GM18526 (cell line): ENCODE measurements around the gene ZNF443.

Experiments used
- POLR2A ChIP-seq: IDR thresholded peaks from 3 replicates; pipeline ENCODE4 v1.6.1; 2011; ENCODE audit not compliant: insufficient read length; ENCODE audit errors: extremely low read depth

Gene ZNF443

GRCh38 chr19:12440541-12441316 lies at the start of gene ZNF443:
Gene ZNF443, minus strand, starts transcription at chr19:12441021. Its CDS starts 107 bp downstream, at chr19:12440914.
- peak; percentile 64 for TF ChIP-seq POLR2A

DNA sequence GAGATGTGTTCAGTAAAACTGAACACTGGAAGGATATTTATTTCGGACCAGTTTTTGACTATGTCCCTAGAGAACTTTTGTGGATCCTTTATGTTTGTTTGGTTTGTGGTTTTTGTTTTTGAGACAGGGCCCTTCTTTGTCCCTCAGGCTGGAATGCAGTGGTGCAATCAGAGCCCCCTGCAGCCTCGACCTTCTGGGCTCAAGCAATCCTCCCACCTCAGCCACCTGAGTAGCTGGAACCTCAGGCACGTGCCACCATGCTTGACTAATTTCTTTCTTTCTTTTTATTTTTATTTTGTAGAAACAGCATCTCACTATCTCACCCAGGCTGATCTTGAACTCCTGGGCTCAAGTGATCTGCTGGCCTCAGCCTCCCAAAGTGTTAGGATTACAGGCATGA lies 44.8 kb upstream of the ZNF443 start:
- no peak for TF ChIP-seq POLR2A

- no peak for TF ChIP-seq POLR2A
Measured at GRCh38 chr19:12485052-12485416, 44.2 kb upstream of the ZNF443 start.

- peak; percentile 88 for TF ChIP-seq POLR2A
Measured at GRCh38 chr19:12484371-12485051, 43.7 kb upstream of the ZNF443 start, which contains the start of gene ZNF709. Gene ZNF709, minus strand, starts transcription at chr19:12484816. Its CDS starts 159 bp downstream, at chr19:12484657.

DNA sequence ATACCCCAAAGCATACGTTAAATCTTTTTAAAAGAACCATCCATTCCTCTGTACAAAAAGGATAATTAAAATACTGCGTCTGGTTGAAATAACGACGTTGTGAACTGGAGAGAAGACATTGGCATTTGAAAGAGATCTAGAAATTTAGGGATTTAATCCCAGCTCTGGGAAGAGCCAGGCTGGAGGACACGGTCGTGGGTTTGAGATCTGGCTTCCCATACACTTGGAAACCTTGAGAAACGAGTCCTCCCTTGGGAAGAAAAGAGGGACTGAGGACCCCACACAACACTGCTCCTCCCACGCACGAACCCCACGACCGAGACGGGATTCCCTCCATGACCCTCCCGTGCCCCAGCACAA lies 43.2 kb upstream of the ZNF443 start:
- no peak for TF ChIP-seq POLR2A

DNA sequence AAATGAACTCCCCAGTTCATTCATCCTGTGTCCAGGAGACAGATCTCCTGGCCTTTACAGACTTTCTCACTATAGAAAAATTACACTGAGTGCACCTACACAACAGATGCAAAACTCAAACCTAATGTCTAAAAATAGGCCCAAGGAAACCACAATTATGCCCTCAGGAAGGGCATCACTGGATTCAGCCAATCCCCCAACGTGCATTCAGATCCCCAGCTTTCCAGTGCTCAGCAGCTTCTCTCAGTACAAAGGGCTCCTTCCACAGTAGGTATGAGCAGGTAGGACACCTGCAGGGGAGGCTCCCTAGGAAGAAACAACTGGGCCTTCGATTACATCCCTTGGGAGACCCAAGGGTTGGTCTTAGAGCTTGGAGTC lies 41.7 kb upstream of the ZNF443 start:
- no peak for TF ChIP-seq POLR2A

DNA sequence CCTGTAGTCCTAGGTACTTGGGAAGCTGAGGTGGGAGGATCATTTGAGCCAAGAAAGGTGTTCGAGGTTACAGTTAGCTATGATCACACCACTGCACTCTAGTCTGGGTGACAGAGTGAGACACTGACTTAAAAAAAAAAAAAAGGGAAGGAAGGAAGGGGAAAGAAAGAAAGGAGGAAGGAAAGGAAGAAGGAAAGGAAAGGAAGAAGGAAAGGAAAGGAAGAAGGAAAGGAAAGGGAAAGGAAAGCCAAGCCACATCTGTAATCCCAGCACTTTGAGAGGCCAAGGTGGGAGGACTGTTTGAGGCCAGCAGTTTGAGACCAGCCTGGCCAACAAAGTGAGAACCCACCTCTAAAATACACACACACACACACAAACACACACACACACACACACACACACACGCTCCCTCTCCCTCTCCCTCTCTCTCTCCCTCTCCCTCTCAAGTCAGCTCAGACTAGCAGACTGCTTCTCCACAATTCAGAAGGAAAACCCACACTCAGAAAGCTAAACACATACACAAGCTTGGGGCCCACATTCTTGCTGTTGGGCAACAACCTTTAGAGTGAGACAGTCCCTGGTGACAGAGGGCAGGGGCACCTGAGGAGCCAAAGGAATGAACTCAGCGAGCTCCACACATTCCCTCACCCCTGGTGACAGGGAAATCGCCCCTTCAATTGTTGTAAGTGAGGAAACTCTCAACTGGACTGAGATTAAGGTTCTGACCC lies 41.1 kb upstream of the ZNF443 start:
- no peak for TF ChIP-seq POLR2A

DNA sequence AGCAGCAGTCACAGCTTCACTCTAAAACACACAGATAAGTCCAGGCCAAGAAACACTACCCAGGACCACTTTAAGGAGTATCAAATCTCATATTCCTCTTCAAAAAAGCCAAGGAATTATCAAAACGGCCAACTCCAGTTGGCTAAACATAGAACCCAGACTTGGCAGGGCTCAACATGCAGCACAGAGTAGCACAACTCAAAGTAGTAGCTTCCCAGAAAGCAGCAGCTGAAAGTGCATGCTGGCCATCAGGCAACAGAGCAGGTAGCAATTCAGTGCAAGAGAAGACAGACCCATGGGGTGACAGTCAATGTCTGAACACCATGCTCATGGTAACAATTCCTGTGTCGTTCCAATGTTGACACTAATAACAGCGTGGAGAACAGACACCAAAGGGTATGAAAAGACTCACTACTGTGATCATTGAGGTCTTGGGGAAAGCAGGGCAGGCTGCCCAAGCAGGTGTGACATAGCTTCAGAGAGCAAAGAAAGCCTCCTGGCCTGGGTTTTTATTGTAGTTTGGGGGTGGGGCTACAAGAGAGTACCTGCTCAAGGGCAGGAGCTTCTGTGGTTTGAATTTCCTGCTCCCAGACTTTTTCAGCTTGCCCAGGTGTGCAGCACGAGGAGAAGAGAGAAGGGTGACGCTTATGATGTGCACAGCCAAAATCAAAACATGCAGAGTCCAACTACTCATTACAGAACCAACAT lies 37.6 kb upstream of the ZNF443 start:
- no peak for TF ChIP-seq POLR2A

GRCh38 chr19:12465211-12465610 lies 24.4 kb upstream of the ZNF443 start:
- no peak for TF ChIP-seq POLR2A

- no peak for TF ChIP-seq POLR2A
Measured at GRCh38 chr19:12464769-12465168, 23.9 kb upstream of the ZNF443 start.

DNA sequence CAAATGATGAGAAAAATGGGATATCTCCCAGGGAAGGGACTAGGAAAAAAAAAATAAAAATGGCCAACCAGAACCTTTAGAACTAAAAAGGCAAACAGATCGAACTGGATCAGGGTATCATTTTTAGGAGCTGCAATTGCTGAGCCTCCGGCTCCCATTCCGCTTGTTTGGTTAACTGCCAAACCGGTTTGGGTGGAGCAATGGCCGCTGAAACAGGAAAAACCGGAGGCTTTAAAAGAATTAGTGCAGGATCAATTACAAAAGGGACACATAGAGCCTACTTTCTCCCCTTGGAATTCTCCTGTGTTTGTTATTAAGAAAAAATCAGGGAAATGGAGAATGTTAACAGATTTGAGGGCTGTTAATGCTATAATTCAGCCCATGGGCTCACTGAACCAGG lies 12.7 kb upstream of the ZNF443 start:
- TF ChIP-seq POLR2A: no peak

GRCh38 chr19:12450844-12451243 lies 10.0 kb upstream of the ZNF443 start:
- TF ChIP-seq POLR2A: no peak

DNA sequence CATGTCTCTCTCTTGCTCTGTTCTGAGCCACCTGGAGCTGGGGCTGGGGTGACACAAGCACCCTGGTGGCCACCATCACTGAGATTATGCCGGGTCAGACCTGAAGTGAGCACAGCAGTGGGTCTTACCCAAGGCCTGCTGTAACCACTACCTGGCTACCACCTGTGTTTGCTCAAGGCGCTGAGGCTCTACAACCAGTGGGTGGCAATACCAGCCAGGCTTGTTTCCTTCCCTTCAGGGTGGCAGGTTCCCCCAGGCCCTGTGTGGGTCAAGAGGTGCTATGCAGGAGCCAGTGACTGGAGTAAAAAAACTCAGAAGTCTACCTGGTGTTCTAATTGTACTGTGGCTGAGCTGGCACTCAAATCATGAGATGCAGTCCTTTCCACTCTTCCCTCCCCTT lies 8.0 kb upstream of the ZNF443 start:
- no peak for TF ChIP-seq POLR2A

GRCh38 chr19:12425888-12426274 lies 14.9 kb downstream of the ZNF443 start:
- no peak for TF ChIP-seq POLR2A

DNA sequence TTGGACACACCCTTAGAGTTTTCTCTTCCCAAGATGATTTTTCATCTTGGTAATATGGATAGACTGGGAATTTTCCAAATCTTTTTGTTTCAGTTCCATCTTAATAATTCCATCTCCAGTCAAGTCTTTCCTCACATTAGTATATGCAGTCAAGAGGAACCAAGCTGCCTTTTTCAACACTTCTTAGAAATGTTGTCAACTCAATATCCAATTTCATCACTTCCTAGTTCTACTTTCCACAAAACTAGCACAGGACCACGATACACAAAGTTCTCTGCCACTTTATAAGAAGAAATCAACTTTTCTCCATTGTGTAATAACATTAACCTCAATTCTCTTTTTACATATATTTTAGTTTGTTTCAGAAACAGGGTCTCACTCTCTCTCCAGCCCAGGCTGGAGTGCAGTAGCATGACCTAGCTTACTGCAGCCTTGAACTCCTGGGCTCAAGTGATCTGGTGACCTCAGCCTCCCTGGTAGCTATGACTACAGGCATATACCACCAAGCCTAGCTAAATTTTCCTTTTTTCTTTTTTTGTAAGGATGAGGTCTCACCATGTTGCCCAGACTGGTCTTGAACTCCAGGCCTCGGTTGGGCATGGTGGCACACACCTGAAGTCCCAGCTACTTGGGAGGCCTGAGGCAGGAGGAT lies 15.5 kb downstream of the ZNF443 start:
- TF ChIP-seq POLR2A: no peak

- no peak for TF ChIP-seq POLR2A
Measured at GRCh38 chr19:12411893-12412292, 28.9 kb downstream of the ZNF443 start.
